ENCODE results near the gene CD209. TPM values are rescaled to one million over a fixed set of nuclear protein-coding genes. Genes with fewer than 3 reads are reported as not detected.
"Not testable (repeated sequence)": the region's sequence is repeated elsewhere in the genome, so short reads cannot be mapped to it uniquely, and the experiment has no call there.

The CD209 gene
- total RNA-seq, 2 donors from 2014 or later = not detected

- Mint-ChIP-seq H3K36me3 (no peaks in the 10 kb centered on the region), H3K9me3 (no peaks in the 10 kb centered on the region), H3K27ac (no peak overlapping the region)
- DNase-seq (ENCODE audit: low spot score in 2 of 2) = no peak
- no peak for ATAC-seq
Observed at GRCh38 chr19:7778081-7778480, 30.7 kb upstream of the CD209 start.

- no peak for ATAC-seq
- H3K27ac Mint-ChIP-seq = no peak overlapping the region
- no peak for DNase-seq (ENCODE audit: low spot score in 2 of 2)
- no peaks in the 10 kb centered on the region for H3K36me3 Mint-ChIP-seq
- H3K9me3 Mint-ChIP-seq = no peaks in the 10 kb centered on the region
Observed at GRCh38 chr19:7775761-7776160, 28.4 kb upstream of the CD209 start.

GRCh38 chr19:7773841-7774240 lies 26.5 kb upstream of the CD209 start:
- no peaks in the 10 kb centered on the region for H3K9me3 Mint-ChIP-seq
- ATAC-seq = no peak
- no peaks in the 10 kb centered on the region for H3K36me3 Mint-ChIP-seq
- no peak for DNase-seq (ENCODE audit: low spot score in 2 of 2)
- no peak overlapping the region for H3K27ac Mint-ChIP-seq

- ATAC-seq (peak; percentile 99), DNase-seq (ENCODE audit: low spot score in 2 of 2) (peak; percentile 51 to 60)
- no peaks in the 10 kb centered on the region for H3K36me3 Mint-ChIP-seq
- H3K27ac Mint-ChIP-seq = peak overlapping the region in 1 of 2 donors; percentile 52
- no peaks in the 10 kb centered on the region for H3K9me3 Mint-ChIP-seq
Observed at GRCh38 chr19:7772752-7773291, 25.5 kb upstream of the CD209 start.

GRCh38 chr19:7771072-7771471 lies 23.7 kb upstream of the CD209 start:
- Mint-ChIP-seq H3K36me3 (no peaks in the 10 kb centered on the region), H3K27ac (no peak overlapping the region), H3K9me3 (no peaks in the 10 kb centered on the region)
- ATAC-seq (no peak), DNase-seq (ENCODE audit: low spot score in 2 of 2) (no peak)

- H3K36me3 Mint-ChIP-seq = no peaks in the 10 kb centered on the region
- ATAC-seq = no peak
- DNase-seq (ENCODE audit: low spot score in 2 of 2) = no peak
- H3K9me3 Mint-ChIP-seq = no peaks in the 10 kb centered on the region
- no peak overlapping the region for H3K27ac Mint-ChIP-seq
Observed at GRCh38 chr19:7769171-7769570, 21.8 kb upstream of the CD209 start.

- ATAC-seq = no peak
- H3K36me3 Mint-ChIP-seq = no peaks in the 10 kb centered on the region
- no peak overlapping the region for H3K27ac Mint-ChIP-seq
- no peaks in the 10 kb centered on the region for H3K9me3 Mint-ChIP-seq
- DNase-seq (ENCODE audit: low spot score in 2 of 2) = peak in 1 of 2 donors; percentile 18
Observed at GRCh38 chr19:7767487-7767886, 20.2 kb upstream of the CD209 start.

GRCh38 chr19:7766535-7766934 lies 19.2 kb upstream of the CD209 start:
- Mint-ChIP-seq H3K27ac (no peak overlapping the region), H3K36me3 (no peaks in the 10 kb centered on the region), H3K9me3 (no peaks in the 10 kb centered on the region)
- DNase-seq (ENCODE audit: low spot score in 2 of 2) (peak in 1 of 2 donors; percentile 37), ATAC-seq (no peak)

GRCh38 chr19:7765043-7765442 lies 17.7 kb upstream of the CD209 start:
- not testable (repeated sequence) for H3K9me3 Mint-ChIP-seq

GRCh38 chr19:7764157-7764556 lies 16.8 kb upstream of the CD209 start:
- H3K27ac Mint-ChIP-seq; H3K9me3 Mint-ChIP-seq; DNase-seq (ENCODE audit: low spot score in 2 of 2); ATAC-seq; H3K36me3 Mint-ChIP-seq: not testable (repeated sequence)

More at GRCh38 chr19:7765043-7765442, 17.7 kb upstream of the CD209 start:
- peak in 1 of 2 donors; percentile 28 for DNase-seq (ENCODE audit: low spot score in 2 of 2)
- not testable (repeated sequence) for ATAC-seq, H3K36me3 Mint-ChIP-seq, H3K27ac Mint-ChIP-seq

GRCh38 chr19:7763696-7764095 lies 16.4 kb upstream of the CD209 start:
- H3K27ac Mint-ChIP-seq = no peak overlapping the region
- no peak for ATAC-seq
- H3K36me3 Mint-ChIP-seq = peaks cover 13% of the 10 kb centered on the region in 2 donors
- peak in 1 of 2 donors; percentile 9 for DNase-seq (ENCODE audit: low spot score in 2 of 2)
- peaks cover 11 to 12% of the 10 kb centered on the region in 2 donors for H3K9me3 Mint-ChIP-seq

- ATAC-seq (no peak), DNase-seq (ENCODE audit: low spot score in 2 of 2) (no peak)
- Mint-ChIP-seq H3K36me3 (peaks cover 21 to 22% of the 10 kb centered on the region in 2 donors), H3K27ac (no peak within 1 kb of the TSS), H3K9me3 (peaks cover 17 to 19% of the 10 kb centered on the region in 2 donors)
Observed at GRCh38 chr19:7762719-7763293, 15.5 kb upstream of the CD209 start, which contains the start of gene CLEC4M. Gene CLEC4M (plus strand): TSS chr19:7763243. CDS start chr19:7763267, 24 bp downstream.

GRCh38 chr19:7759156-7759555 lies 11.8 kb upstream of the CD209 start:
- Mint-ChIP-seq H3K9me3 (peaks cover 32 to 45% of the 10 kb centered on the region in 2 donors), H3K27ac (no peak overlapping the region), H3K36me3 (peaks cover 38 to 47% of the 10 kb centered on the region in 2 donors)
- ATAC-seq = no peak
- DNase-seq (ENCODE audit: low spot score in 2 of 2) = no peak

GRCh38 chr19:7757358-7757757 lies 10.0 kb upstream of the CD209 start:
- ATAC-seq = no peak
- H3K36me3 Mint-ChIP-seq = peaks cover 39 to 54% of the 10 kb centered on the region in 2 donors
- DNase-seq (ENCODE audit: low spot score in 2 of 2) = no peak
- peaks cover 36 to 45% of the 10 kb centered on the region in 2 donors for H3K9me3 Mint-ChIP-seq
- H3K27ac Mint-ChIP-seq = no peak overlapping the region

- no peak for ATAC-seq
- H3K9me3 Mint-ChIP-seq = peaks cover 39 to 52% of the 10 kb centered on the region in 2 donors
- DNase-seq (ENCODE audit: low spot score in 2 of 2) = no peak
- H3K36me3 Mint-ChIP-seq = peaks cover 46 to 54% of the 10 kb centered on the region in 2 donors
- no peak overlapping the region for H3K27ac Mint-ChIP-seq
Observed at GRCh38 chr19:7756258-7756657, 8.9 kb upstream of the CD209 start.

GRCh38 chr19:7751157-7751783 lies 3.9 kb upstream of the CD209 start:
- peaks cover 22 to 36% of the 10 kb centered on the region in 2 donors for H3K36me3 Mint-ChIP-seq
- peaks cover 25 to 44% of the 10 kb centered on the region in 2 donors for H3K9me3 Mint-ChIP-seq
- ATAC-seq (peak; percentile 96 to 99), DNase-seq (ENCODE audit: low spot score in 2 of 2) (peak; percentile 38 to 66)
- peak overlapping the region in 1 of 2 donors; percentile 31 for H3K27ac Mint-ChIP-seq

- Mint-ChIP-seq H3K27ac (no peak overlapping the region), H3K36me3 (peaks cover 11 to 31% of the 10 kb centered on the region in 2 donors), H3K9me3 (peaks cover 16 to 26% of the 10 kb centered on the region in 2 donors)
- no peak for DNase-seq (ENCODE audit: low spot score in 2 of 2)
- no peak for ATAC-seq
Observed at GRCh38 chr19:7748756-7749155, 1.4 kb upstream of the CD209 start.

Measured in activated naive CD4-positive, alpha-beta T cell treated with anti-CD3 and anti-CD28 coated beads, Interleukin-2, amount 50 U/mL, for 72 hours (primary cell).